ENCODE data around the gene CCDC85B.

The CCDC85B gene

GRCh38 chr11:65858681-65859087, 31.8 kb upstream of the CCDC85B start:
- Histone ChIP-seq H2AFZ (ENCODE audit: low read depth, low read length) (peak overlapping the region; percentile 76), H3K9me3 (ENCODE audit: insufficient read depth, low read length, severe bottlenecking) (no peaks in the 10 kb centered on the region), H3K36me3 (ENCODE audit: insufficient read depth, low read length) (peaks cover 70% of the 10 kb centered on the region), H3K27me3 (ENCODE audit: insufficient read depth, low read length, poor library complexity) (no peaks in the 10 kb centered on the region), H3K4me2 (ENCODE audit: insufficient read depth, low read length) (peak overlapping the region; percentile 81), H3K4me1 (ENCODE audit: insufficient read depth, low read length) (peaks cover 61% of the 10 kb centered on the region), H3K4me3 (ENCODE audit: low read depth in 1 of 2, low read length in 2 of 2) (peak overlapping the region; percentile 34 to 72), H3K79me2 (ENCODE audit: insufficient read depth, low read length) (peaks cover 75% of the 10 kb centered on the region), H3K27ac (ENCODE audit: low read length) (peak overlapping the region; percentile 81), H4K20me1 (ENCODE audit: insufficient read depth, low read length) (peaks cover 59% of the 10 kb centered on the region), H3K9ac (ENCODE audit: low read depth, low read length) (peak overlapping the region; percentile 86)
- DNase-seq (no peak), ATAC-seq (ENCODE audit: insufficient read depth, low read depth) (no peak)
- TF ChIP-seq EZH2 (IDR thresholded peaks at IDR 0.05; ENCODE audit: borderline replicate concordance, low read depth, low read length, severe bottlenecking): no peak
- TF ChIP-seq, protein P1, sequence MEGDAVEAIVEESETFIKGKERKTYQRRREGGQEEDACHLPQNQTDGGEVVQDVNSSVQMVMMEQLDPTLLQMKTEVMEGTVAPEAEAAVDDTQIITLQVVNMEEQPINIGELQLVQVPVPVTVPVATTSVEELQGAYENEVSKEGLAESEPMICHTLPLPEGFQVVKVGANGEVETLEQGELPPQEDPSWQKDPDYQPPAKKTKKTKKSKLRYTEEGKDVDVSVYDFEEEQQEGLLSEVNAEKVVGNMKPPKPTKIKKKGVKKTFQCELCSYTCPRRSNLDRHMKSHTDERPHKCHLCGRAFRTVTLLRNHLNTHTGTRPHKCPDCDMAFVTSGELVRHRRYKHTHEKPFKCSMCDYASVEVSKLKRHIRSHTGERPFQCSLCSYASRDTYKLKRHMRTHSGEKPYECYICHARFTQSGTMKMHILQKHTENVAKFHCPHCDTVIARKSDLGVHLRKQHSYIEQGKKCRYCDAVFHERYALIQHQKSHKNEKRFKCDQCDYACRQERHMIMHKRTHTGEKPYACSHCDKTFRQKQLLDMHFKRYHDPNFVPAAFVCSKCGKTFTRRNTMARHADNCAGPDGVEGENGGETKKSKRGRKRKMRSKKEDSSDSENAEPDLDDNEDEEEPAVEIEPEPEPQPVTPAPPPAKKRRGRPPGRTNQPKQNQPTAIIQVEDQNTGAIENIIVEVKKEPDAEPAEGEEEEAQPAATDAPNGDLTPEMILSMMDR (IDR thresholded peaks at IDR 0.05; ENCODE audit: borderline replicate concordance, extremely low read depth, low read length, poor library complexity, severe bottlenecking): no peak

DNA sequence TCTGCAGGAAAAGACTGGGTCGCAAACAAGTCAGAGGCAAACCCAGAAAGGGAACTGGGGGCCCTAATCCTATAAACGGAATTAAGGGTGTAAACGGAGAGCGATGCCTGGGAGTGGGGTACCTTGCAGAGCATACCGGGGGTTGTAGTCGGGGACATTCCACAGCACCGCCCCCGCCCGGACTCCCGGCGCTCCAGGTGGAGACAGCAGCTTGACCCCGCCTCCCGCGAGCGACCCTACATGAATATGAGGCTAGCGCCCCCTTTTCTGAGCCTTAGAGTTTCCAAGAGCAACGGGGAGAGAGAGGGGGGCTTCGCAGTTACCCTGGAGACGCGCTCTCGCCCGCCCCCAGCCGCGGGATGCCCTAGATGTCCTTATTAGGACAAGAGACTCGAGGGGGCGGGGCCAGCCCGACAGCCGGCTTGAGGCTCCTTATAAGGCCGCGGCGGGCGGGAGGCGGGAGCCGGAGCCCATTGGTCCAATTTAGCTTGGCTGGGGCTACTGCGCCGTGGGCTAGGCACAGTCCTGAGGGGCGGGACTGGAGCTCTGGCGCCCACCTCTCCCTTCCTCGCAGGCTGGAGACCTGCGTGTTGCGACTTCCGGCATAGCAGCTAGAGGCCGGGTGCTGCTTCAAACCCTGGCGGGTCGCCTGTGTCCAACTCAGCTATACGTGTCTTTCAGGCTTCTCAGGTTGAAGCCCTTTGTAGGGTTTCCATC, 31.2 kb upstream of the CCDC85B start:
- peak overlapping the region; percentile 90 for H3K27ac ChIP-seq (ENCODE audit: low read length)
- peak overlapping the region; percentile 86 for H3K9ac ChIP-seq (ENCODE audit: low read depth, low read length)
- no peaks in the 10 kb centered on the region for H3K9me3 ChIP-seq (ENCODE audit: insufficient read depth, low read length, severe bottlenecking)
- H3K36me3 ChIP-seq (ENCODE audit: insufficient read depth, low read length): peaks cover 70% of the 10 kb centered on the region
- no peaks in the 10 kb centered on the region for H3K27me3 ChIP-seq (ENCODE audit: insufficient read depth, low read length, poor library complexity)
- peaks cover 71% of the 10 kb centered on the region for H3K79me2 ChIP-seq (ENCODE audit: insufficient read depth, low read length)
- peak; percentile 76 for ATAC-seq (ENCODE audit: insufficient read depth, low read depth)
- peaks cover 64% of the 10 kb centered on the region for H3K4me1 ChIP-seq (ENCODE audit: insufficient read depth, low read length)
- H2AFZ ChIP-seq (ENCODE audit: low read depth, low read length): peak overlapping the region; percentile 76
- no peak for DNase-seq
- H3K4me3 ChIP-seq (ENCODE audit: low read depth in 1 of 2, low read length in 2 of 2): peak overlapping the region; percentile 72 to 79; a peak in 3 of 4 replicates
- H3K4me2 ChIP-seq (ENCODE audit: insufficient read depth, low read length): peak overlapping the region; percentile 81
- peaks cover 59% of the 10 kb centered on the region for H4K20me1 ChIP-seq (ENCODE audit: insufficient read depth, low read length)
- no peak for TF ChIP-seq EZH2 (IDR thresholded peaks at IDR 0.05; ENCODE audit: borderline replicate concordance, low read depth, low read length, severe bottlenecking)
- TF ChIP-seq, protein P1 (IDR thresholded peaks at IDR 0.05; ENCODE audit: borderline replicate concordance, extremely low read depth, low read length, poor library complexity, severe bottlenecking): peak; percentile 47

DNA sequence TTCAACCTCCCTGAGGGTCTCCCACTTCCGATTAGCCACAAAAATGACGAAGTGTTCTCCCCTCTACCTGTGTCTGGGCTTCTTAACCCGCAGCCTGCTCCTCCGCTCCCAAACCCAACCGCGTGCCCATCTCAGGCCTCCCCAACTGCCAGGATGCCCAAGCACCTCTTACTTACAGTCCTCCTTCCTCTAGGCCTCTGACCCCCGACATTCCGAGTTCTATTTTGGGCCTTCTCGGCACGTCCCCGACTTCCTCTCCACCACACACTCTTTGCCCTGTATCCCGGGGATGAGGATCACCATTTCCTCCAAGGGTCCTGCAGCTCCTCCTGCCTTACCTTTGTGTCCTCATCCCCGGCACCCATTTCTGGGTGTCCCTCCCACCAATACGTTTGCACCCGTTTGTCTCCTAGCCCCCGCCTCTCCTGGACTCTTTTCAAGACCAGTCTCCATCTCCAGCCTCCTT, 30.6 kb upstream of the CCDC85B start:
- H3K27me3 ChIP-seq (ENCODE audit: insufficient read depth, low read length, poor library complexity): no peaks in the 10 kb centered on the region
- TF ChIP-seq, protein P1 (IDR thresholded peaks at IDR 0.05; ENCODE audit: borderline replicate concordance, extremely low read depth, low read length, poor library complexity, severe bottlenecking): no peak
- TF ChIP-seq EZH2 (IDR thresholded peaks at IDR 0.05; ENCODE audit: borderline replicate concordance, low read depth, low read length, severe bottlenecking): no peak
- peak overlapping the region; percentile 90 for H3K27ac ChIP-seq (ENCODE audit: low read length)
- DNase-seq (no peak), ATAC-seq (ENCODE audit: insufficient read depth, low read depth) (no peak)
- peak overlapping the region; percentile 67 for H2AFZ ChIP-seq (ENCODE audit: low read depth, low read length)
- peaks cover 59% of the 10 kb centered on the region for H4K20me1 ChIP-seq (ENCODE audit: insufficient read depth, low read length)
- peak overlapping the region; percentile 72 to 79; a peak in 3 of 4 replicates for H3K4me3 ChIP-seq (ENCODE audit: low read depth in 1 of 2, low read length in 2 of 2)
- H3K79me2 ChIP-seq (ENCODE audit: insufficient read depth, low read length): peaks cover 65% of the 10 kb centered on the region
- H3K4me1 ChIP-seq (ENCODE audit: insufficient read depth, low read length): peaks cover 64% of the 10 kb centered on the region
- H3K36me3 ChIP-seq (ENCODE audit: insufficient read depth, low read length): peaks cover 70% of the 10 kb centered on the region
- peak overlapping the region; percentile 81 for H3K4me2 ChIP-seq (ENCODE audit: insufficient read depth, low read length)
- peak overlapping the region; percentile 79 for H3K9ac ChIP-seq (ENCODE audit: low read depth, low read length)
- no peaks in the 10 kb centered on the region for H3K9me3 ChIP-seq (ENCODE audit: insufficient read depth, low read length, severe bottlenecking)
